ENCODE results near the gene TK1.

DNA sequence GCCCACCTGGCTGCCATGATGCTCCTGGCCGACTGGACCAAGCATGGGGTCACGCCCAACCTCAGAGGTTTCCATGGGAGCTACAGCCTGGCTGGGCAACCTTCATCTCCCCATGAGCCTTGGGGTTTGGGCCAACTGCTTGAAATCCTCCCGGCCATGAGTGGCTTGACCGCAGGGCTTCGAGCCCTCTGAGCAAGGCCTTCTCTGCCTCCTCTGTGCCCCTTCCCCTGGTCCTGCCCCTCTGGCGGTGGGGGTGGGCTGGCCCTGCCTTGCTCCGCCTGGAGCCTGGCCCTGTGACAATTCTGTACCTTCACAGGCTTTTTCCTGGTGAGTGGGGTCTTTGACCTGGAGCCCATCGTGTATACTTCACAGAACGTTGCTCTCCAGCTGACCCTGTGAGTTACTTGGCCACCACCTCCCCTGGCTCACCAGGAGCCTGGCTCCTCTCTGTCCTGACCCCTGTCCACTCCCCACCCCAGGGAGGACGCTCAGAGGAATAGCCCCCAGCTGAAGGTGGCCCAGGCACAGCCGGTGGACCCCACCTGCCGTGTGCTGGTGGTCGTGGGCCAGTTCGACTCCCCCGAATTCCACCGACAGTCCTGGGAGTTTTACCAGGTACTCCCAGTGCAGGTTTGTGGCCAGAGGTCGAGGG, 18.4 kb upstream of the TK1 start:
- TF ChIP-seq, protein P1, sequence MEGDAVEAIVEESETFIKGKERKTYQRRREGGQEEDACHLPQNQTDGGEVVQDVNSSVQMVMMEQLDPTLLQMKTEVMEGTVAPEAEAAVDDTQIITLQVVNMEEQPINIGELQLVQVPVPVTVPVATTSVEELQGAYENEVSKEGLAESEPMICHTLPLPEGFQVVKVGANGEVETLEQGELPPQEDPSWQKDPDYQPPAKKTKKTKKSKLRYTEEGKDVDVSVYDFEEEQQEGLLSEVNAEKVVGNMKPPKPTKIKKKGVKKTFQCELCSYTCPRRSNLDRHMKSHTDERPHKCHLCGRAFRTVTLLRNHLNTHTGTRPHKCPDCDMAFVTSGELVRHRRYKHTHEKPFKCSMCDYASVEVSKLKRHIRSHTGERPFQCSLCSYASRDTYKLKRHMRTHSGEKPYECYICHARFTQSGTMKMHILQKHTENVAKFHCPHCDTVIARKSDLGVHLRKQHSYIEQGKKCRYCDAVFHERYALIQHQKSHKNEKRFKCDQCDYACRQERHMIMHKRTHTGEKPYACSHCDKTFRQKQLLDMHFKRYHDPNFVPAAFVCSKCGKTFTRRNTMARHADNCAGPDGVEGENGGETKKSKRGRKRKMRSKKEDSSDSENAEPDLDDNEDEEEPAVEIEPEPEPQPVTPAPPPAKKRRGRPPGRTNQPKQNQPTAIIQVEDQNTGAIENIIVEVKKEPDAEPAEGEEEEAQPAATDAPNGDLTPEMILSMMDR (IDR thresholded peaks at IDR 0.05), result no peak
- TF ChIP-seq EP300 (IDR thresholded peaks at IDR 0.05; ENCODE audit: low read depth), result no peak
- TF ChIP-seq POLR2A (IDR thresholded peaks at IDR 0.05), result no peak
- no peak for TF ChIP-seq POLR2AphosphoS5 (IDR thresholded peaks at IDR 0.05)
